SK-N-DZ (cell line): ENCODE data around the gene ZNF805.
"Not testable (repeated sequence)": the region's sequence is repeated elsewhere in the genome, so short reads cannot be mapped to it uniquely, and the experiment has no call there.

Source experiments
- DNase-seq: peaks from one replicate; pipeline ENCODE4 v3.0.0-alpha.2; 2015; ENCODE audit warnings: low spot score

ZNF805 gene

GRCh38 chr19:57267291-57267690, 26.9 kb downstream of the ZNF805 start:
- DNase-seq, result no peak

- DNase-seq, result no peak
These were observed 29.3 kb downstream of the ZNF805 start for GRCh38 chr19:57269515-57270250.

GRCh38 chr19:57271280-57271679, 30.8 kb downstream of the ZNF805 start:
- DNase-seq, result no peak

GRCh38 chr19:57273014-57273413, 32.6 kb downstream of the ZNF805 start:
- no peak for DNase-seq

GRCh38 chr19:57276430-57276829, 36.0 kb downstream of the ZNF805 start:
- no peak for DNase-seq

- not testable (repeated sequence) for DNase-seq
These were observed 38.0 kb downstream of the ZNF805 start for GRCh38 chr19:57278481-57278880.

GRCh38 chr19:57279418-57280164, 39.2 kb downstream of the ZNF805 start:
- peak; percentile 90 for DNase-seq

GRCh38 chr19:57280165-57280961, 39.9 kb downstream of the ZNF805 start, which contains the start of gene ZNF460:
TSS of gene ZNF460 (plus strand) at chr19:57280485. CDS start at chr19:57280807, 322 bp downstream.
- peak; percentile 93 for DNase-seq

GRCh38 chr19:57280962-57281400, 40.5 kb downstream of the ZNF805 start:
- DNase-seq, result peak; percentile 2

GRCh38 chr19:57282011-57282643, 41.7 kb downstream of the ZNF805 start:
- no peak for DNase-seq

- DNase-seq, result no peak
These were observed 47.9 kb downstream of the ZNF805 start for GRCh38 chr19:57288373-57288772.

GRCh38 chr19:57290970-57291369, 50.5 kb downstream of the ZNF805 start:
- no peak for DNase-seq

- no peak for DNase-seq
These were observed 52.1 kb downstream of the ZNF805 start for GRCh38 chr19:57292547-57292946.

- no peak for DNase-seq
These were observed 53.3 kb downstream of the ZNF805 start for GRCh38 chr19:57293719-57294118.

- no peak for DNase-seq
These were observed 61.6 kb downstream of the ZNF805 start for GRCh38 chr19:57302020-57302465.

GRCh38 chr19:57302727-57303401, 62.4 kb downstream of the ZNF805 start:
- no peak for DNase-seq
